Measurements from ENCODE around the gene NCAPD3.

The NCAPD3 gene

DNA sequence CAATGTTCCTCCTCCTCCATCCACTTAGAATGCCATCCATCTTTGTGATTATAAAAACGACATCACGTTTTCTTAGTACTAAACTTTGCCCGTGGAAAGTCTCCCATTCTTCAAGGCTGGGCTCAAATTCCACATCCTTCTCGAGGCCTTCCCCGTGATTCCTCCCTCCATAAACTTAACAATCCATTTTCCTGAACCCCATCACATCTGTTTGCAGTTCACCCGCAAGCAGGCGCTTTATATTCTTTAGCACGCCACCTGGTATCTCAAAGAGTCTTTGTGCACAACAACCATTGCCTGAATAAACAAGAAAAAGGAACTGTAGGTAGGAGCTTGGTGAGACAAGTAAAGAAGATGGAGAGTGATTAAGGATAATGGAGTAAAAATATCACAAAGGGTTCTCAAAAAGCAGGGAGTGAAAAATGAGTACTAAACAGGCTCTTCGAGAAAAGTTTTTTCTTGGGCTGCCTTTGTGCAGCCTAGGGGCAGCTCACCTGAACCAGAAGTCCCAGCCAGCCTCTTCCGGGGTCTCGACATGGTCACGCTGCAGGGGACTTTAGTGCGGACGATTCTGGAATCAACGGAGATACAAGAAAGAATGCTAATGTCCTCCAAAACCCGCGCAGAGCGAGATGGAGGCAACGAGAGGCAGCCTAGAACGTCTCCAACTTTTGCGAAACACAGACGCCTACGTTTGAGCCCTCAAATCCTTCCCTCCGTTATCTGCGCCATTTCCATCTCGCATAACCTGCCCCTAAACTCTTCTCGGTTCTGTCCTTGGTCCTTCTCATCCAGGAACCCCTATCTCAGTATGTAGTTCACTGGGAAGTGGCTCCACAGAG lies 28.8 kb upstream of the NCAPD3 start:
- no peak for DNase-seq

DNA sequence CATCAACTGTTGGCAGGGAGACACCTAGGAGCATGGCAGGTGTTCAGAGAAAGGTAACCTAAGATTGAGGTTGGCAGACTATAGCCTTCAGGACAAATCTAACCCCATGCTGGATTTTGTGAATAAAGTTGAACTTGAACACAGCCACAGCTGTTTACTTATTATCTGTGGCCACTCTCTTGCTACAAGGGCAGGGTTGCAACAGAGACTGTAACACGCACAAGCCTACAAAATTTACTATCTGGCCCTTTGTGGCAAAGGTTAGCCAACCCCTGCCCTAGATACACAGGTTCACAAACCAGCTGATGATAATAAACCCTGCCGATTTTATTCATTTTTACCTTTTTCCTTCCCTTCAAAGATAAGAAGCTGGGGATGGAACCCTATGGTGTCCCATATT lies 26.9 kb upstream of the NCAPD3 start:
- no peak for DNase-seq

DNA sequence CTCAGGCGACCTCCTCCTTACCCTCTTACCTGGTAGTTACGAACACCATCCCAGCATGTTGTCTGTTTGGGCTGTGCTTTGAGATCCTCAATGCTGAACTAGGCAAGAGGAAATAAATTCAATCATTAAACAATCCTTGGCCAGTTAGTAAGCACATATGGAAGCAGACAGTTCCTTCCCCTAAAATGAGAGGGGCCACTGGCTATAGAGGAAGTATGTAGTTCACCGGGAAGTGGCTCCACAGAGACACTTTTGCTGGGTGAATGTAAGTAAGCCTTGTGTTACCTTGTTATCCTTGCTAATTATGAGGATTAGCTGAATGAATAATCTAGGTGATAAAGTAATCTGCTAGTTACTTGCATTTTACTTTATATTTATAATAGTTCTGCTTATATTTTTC lies 26.5 kb upstream of the NCAPD3 start:
- no peak for DNase-seq

DNA sequence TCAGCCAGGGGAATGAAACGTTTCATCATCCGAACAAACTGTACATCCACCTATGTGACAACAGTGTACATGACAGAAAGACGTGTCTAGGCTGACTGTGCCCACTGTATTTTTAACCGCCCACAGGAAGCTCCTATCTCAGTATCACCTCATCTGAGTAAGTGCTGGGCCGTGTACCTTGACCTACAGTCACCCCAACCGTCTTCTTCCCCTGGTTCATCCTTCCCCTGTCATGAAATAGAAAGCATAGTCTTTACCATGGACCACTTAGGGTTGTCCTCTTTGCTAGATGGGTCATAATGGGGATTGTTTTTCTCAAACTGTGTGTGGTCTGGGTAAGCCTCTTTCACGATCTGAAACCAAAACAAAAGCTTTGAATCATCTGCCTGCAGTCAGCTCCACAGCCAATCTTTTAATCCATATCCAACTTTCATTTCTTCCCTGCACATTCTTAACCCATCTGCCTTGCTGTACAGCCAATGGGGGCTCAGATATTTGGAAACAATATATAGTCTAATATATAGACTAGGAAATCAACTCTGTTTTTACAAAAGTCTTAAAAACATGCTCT lies 25.2 kb upstream of the NCAPD3 start:
- no peak for DNase-seq

DNA sequence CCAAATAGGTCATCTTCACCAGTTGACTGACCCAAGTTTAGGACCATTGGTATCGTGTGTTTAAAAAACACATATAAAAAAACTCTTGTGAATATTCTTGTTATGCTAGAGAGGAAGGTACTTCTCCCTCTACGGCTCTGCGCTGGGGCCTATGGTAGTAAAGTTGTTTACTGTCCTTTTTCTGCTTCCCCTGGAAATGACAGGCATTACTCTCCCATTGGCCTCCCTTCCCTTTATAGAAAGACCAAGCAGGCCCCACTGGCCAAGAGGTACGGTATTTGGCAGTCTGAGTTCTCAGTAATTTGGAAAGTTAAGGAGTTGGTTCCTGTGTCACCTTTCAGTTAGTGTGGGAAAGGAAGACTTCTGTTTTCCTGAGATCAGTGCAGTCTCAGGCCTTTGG lies 22.9 kb upstream of the NCAPD3 start:
- no peak for DNase-seq

DNA sequence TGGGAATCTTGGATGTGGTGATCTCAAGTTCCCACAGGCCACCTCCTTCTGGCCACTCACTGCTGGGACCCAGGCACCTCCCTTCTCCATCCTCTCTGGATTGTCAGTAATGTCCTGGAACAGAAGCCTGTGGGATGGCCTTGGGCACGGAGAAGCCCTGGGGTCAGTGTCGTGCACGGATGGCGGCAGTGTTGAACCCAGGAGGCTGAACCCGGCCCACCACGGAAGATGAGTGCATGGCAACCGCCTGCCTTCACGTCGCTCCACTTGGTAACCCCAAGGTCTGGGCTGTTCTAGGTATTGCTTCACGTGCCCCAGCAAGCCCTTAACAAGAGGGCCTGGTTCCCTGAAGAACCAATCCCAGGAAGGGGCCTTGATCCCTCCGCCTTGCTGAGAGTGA lies 22.3 kb upstream of the NCAPD3 start:
- no peak for DNase-seq

DNA sequence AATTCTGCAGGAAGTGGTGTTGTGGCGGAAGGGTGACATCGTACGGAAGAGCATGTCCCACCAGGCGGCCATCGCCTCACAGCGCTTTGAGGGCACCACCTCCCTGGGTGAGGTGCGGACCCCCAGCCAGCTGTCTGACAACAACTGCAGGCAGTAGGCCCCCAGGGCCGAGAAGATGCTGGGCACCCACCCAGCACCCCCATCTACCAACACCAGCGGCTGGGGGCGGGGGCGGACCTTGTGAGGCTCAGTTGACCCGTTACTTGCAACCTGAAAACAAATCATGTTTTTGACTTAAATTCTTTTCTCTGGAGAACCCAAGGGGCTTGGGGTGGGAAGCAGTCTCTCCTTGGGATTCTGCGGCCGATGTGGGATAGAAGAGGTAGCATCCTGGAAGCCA lies 21.7 kb upstream of the NCAPD3 start:
- DNase-seq = no peak

DNA sequence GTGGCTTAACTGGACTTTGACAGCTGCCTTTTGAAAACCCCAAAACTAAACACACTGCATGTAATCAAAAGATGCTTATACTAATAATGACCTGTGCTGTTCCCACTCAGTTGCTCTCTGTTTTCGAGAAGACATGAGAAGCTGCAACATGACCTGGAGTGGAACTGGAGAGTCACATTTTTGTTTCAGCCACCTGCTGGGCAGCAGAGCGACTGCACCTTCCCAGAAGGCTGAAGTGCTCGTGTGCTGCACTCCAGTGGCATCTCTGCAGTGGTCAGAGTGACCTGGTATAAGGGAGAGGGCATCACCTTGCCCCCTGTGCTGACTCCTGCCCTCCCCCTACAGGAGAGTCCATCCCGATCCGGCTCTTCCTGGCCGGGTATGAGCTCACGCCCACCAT lies 20.8 kb upstream of the NCAPD3 start:
- DNase-seq = peak in 1 of 2 donors; percentile 25

DNA sequence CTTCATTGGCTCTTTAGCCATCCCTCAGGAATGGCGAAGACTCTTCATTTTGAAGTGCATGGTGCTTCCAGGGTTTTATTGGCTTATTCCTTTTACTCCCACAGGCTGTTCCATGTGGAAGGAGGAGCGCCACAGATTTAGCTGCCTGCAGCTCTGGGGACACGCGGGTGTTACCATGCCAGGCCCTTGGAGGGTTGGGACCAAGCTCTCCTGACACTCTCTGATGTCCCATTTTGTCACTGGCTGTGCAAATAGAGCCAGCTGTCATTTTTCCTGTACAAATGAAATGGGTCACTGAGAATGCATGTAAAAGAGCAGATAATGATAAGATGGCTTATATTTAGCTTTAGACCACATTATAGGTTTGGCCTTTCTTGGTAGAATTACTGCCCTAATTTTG lies 20.1 kb upstream of the NCAPD3 start:
- no peak for DNase-seq

DNA sequence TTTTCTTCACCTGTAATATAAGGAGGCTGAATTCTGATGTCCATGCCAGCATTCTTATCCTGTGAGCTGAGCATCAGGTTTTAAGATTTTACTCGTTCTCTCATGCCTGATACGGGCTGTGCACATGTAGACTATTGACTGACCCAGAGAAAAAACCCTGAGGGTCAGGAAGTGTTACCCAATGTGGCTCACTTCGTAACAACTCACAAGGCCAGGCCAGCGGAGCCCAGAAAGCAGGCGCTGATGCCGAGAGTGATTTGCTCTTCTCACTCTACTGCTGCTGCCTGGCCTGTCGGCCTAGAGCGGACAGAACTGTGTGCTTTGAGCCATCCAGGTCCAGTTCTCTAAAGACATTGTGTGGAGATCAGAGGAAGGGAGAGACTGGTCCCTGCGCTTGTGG lies 18.6 kb upstream of the NCAPD3 start:
- no peak for DNase-seq

DNA sequence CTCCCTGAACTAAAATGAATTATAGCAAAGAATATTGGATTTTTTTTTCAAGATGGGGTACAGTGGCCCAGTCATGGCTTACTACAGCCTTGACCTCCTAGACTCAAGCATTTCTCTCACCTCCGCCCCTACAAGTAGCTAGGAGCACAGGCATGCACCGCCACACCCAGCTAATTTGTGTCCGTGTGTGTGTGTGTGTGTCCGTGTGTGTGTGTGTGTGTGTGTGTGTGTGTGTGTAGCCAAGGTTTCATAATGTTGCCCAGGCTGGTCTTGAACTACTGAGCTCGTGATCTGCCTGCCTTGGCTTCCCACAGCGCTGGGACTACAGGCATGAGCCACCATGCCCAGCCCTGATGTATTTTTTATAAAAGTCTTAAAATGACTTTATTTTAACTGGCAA lies 16.8 kb upstream of the NCAPD3 start:
- DNase-seq = no peak

DNA sequence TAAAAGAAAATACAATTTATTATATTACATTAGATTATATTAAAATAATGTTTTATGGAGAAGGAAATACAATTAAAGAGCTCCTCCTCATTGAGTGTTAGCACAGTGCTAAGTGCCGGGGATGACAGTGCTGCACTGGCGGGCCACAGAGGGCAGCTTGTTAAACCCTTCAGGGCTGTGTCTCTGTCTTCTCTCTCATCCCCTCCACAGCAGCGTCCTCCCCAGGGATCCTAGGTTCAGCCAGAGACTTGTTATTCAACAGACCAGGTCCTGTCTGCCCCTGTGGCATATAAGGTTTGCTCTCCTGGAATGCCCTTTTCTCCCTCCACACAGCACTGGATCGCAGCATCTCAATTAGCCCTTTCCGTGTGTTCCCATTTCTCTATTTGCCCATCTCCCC lies 15.2 kb upstream of the NCAPD3 start:
- DNase-seq = no peak

DNA sequence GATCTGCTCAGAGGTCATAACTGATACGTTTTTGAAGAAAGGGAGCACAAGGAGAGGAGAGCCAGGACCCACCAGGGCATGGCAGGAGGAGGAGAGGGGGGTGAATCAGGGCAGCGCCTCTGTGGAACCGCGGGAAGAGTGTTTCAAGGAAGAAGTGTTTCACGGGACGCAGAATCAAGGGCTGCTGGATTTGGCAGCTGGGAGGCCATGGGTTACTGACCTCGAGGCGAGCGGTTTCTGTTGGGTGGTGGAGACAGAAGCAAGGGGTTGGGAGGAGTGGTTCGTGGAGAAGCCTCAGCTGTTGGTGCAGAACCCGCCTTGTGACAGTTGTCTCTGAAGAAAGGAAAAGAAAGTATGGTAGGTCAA lies 13.8 kb upstream of the NCAPD3 start:
- no peak for DNase-seq

DNA sequence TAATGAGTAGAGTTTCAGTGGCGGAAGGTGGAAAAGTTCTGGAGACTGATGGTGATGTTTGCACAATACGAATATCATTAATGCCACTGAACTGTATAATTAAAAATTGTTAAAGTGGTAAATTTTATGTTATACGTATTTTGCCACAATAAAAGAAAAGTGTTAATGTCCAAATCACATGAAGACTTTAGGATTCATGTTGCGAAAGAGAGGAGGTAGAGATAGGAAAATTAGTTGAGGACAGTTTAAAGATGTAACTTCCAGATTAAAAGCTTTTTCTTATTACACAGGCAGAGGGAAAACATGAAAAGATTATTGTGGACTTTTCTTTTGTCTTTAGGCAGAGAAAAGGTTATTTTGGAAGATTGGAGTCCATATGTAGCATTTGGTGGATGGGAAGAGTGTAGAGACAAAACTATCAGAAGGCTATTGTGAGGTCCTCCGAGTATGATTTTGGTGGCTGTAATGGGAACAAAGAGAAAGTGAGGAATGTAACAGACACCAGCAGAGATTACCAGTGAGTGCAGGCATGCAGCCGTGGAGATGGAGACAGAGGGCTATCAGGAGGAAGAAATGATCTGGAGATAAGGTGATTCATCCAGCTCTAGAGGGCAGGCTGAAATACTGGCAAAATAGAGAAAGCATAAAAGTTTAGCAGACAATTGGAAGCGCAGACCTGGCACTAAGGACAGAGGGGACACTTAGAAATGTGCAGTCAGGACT lies 13.2 kb upstream of the NCAPD3 start:
- no peak for DNase-seq

DNA sequence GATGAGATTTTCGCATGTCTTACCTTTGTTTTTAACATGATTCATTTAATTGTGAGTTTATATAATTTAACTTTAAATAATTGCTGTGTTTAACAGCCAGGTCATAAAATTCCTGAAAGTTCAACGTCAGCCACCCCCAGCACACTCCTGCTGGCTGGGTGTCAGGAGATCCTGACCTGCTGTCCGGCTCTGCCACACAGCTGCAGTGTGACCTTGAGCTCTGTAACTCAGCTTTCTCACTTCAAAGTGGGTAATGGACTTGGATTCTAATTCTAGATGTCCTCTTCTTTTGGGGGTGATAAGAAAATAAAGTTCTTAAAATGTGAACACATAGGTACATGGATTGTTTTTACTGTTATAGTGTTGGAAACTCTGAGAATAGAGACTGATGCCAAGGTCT lies 11.6 kb upstream of the NCAPD3 start:
- DNase-seq = no peak

DNA sequence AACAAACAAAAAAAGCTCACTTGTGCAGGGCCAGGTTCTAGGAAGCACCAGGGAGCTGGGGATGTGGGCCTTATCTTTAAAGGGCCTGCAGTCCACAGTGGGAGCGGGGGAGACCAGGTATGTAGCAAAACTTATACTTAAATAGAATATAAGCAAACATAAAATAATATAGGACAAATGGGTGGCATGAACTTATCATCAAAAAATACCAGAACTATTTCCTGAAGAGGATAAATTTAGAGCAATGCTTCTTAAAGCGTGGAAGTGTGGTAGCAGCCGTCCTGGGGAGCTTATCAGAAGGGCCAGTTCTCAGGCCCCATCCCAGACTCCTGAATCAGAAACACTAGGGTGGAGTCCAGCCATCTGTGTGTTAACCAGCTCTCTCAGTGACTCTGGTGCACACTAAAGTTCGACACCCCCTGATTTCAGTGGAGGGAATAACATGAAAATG lies 10.0 kb upstream of the NCAPD3 start:
- no peak for DNase-seq

DNA sequence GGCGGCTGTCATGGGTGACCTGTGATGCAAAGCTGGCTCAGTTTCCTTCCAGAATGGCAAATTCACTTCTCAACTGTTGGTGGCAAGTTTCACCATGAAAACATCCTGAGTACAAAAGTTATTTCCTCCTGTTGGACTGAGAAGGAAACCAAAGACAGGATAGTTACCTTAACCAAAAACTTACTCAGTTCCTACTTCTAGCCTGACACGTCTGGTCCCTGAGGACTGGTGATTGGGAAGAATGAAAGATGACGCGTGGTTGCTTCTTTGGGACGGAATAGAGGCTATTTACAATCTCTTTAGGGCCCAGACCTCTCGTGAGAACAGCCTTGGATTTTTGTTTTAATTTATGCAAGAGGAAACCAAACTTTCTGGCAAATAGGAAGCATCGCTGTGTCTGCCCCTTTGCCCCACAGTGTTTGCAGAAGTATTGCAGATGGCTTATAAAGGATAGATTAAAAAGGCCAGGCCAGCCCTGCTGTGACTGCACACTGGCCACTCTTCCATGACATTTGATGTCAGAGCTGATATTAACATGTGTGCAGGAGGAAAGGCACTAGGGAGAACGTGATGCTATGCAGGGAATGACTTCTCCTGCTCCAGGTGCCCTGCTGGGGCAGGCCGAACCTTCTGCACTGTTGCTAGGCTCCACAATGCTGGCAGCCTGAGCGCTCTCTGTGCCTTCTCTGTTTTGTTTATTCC lies 8.3 kb upstream of the NCAPD3 start:
- DNase-seq = no peak

DNA sequence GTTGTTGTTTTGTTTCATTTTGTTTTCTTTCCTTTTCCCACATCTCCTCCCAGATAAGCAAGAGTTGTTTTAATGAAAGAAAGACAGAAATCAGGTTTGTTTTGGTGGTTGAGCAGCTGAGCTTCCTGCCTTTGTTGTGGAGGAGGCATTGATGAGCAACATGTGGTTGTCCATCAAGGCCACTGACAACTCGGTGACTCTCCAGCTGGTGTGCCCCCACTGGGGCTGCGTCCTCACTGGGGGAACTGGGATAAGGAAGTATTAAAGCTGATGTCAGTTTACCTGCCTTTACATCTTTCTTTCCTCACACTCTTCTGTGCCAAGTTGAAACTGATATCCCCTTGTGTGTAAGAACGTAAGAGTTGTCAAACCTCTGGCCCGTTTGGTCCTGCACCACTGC lies 6.6 kb upstream of the NCAPD3 start:
- DNase-seq = no peak

DNA sequence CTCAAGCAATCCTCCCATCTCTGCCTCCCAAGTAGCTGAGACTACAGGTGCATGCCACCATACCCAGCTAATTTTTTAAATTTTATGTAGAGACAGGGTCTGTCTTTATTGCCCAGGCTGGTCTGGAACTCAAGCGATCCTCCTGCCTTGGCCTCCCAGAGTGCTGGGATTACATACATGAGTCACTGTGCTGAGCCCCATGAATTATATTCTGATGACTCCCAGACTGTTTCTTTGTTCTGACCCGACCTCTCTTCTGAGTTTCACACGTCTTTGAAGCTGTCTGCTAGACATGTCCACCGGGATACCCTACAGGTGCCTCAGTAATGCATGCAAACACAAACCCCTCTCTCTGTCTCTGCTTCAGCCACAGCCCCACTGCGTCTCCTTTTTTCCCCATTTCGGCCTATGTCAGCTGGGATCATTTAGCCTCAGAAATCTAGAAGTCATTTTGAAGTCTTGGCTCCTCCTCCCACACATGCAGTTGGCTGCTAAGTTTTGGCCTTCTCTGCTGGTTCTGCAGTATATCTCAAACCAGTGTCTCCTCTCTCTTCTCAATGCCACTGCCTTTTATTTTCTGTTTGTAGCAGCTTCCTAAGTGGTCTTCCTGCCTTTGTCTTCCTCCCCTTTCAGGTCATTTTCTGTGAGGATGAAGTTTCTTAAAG lies 5.5 kb upstream of the NCAPD3 start:
- DNase-seq = no peak

DNA sequence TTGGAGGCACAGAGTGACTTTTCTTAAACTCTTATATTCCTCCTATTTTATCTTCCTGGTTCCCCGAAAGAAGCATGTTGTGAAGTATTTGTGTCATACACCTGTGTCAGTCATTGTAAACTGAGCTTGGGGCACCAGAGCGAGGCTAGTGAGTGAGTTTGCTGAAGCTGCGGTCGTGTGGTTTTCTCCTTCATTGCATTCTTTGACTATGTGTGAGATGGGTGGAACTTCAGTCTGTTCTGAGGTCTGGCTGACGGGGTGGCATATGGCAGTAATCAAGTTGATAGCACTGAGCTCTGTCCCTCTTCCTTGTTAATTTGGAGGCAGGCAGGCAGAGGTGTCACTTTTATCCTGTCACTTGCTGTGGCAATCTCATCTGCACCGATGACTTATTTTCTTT lies 4.9 kb upstream of the NCAPD3 start:
- DNase-seq = peak; percentile 37 to 50

DNA sequence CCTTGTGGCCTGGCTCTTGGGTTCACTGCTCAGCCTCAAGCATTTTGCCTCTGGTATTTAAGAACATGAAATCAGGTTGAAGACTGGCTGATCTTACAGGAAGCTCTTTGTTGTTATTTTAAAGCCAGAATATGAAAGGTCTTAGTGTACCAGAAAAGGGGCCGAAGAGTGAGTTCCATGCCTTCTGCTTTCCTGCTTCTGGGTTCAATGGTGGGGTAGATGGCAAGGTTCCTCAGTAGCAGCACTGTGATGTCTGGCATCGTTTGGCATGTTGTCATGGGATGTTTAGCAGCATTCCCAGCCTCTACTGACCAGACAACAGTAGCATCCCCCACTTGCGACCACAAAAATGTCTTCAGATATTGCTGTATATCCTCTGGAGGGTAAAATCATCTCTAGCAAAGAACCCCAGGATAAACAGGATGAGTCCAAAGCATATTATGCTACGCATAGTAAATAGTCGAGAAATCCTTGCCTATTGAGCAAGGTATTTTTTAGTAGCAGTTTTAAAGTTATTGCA lies 3.1 kb upstream of the NCAPD3 start:
- no peak for DNase-seq

Data from CD4-positive, alpha-beta T cell treated with Interleukin-1 beta for 1 hour (primary cell).